ENCODE measurements around the gene NRL.

NRL gene

GRCh38 chr14:24131549-24131966, 16.8 kb upstream of the NRL start:
- TF ChIP-seq, protein P1, sequence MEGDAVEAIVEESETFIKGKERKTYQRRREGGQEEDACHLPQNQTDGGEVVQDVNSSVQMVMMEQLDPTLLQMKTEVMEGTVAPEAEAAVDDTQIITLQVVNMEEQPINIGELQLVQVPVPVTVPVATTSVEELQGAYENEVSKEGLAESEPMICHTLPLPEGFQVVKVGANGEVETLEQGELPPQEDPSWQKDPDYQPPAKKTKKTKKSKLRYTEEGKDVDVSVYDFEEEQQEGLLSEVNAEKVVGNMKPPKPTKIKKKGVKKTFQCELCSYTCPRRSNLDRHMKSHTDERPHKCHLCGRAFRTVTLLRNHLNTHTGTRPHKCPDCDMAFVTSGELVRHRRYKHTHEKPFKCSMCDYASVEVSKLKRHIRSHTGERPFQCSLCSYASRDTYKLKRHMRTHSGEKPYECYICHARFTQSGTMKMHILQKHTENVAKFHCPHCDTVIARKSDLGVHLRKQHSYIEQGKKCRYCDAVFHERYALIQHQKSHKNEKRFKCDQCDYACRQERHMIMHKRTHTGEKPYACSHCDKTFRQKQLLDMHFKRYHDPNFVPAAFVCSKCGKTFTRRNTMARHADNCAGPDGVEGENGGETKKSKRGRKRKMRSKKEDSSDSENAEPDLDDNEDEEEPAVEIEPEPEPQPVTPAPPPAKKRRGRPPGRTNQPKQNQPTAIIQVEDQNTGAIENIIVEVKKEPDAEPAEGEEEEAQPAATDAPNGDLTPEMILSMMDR (IDR thresholded peaks at IDR 0.05; ENCODE audit: low read depth, low read length, missing control alignments) = no peak
- H3K36me3 ChIP-seq (replicated peaks) = no peaks in the 10 kb centered on the region
- H3K27ac ChIP-seq = no peak overlapping the region
- no peak for DNase-seq
- H3K27me3 ChIP-seq (replicated peaks) = no peaks in the 10 kb centered on the region
- in situ Hi-C loops (cut with HindIII; ENCODE audit: low pct_ligation_motif_present, low sequenced_read_pairs) = no loop called here
- H3K4me3 ChIP-seq (ENCODE audit: low read depth, low read length) = no peak overlapping the region

DNA sequence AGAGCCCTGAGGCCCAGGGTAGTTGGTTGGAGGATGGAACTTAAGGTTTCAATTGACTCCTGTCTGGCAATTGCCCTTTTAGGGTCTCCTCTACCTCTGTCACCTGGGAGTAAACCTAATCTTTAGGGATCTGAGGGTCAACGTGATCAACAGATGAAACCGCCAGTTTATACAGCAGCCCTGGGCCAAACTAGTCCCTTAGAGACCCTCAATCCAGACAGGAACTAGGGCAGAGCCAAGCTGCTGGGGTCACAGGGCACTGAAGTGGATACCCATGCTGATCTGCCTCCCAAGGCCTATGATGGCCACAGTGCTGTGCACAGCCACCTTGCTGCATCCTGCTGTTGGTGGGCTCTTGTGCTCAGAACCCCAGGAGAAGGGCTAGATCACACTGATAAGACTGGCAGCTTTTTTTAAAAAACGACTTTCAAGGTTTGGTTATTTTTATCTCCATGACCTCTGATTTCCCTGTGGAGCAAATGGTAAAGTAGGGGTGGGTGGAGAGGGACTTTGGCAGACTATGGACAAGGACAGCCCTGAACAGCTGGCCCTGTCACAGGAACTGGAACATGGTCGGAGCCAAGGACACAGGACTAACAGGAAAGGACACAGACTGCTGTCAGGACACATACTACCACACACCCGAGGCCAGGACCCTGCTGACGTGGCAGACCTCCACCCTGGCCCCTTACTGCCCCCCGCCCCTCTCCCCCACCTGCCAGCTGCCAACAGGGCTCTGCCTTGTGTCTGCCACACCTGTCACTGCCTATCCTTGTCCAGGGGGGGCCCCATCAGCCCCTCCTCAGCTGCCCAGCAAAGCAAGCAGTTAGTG, 16.2 kb upstream of the NRL start:
- in situ Hi-C loops (cut with HindIII; ENCODE audit: low pct_ligation_motif_present, low sequenced_read_pairs) = no loop called here
- DNase-seq = no peak
- Histone ChIP-seq H3K4me3 (ENCODE audit: low read depth, low read length) (no peak overlapping the region), H3K27me3 (replicated peaks) (no peaks in the 10 kb centered on the region), H3K36me3 (replicated peaks) (no peaks in the 10 kb centered on the region), H3K27ac (no peak overlapping the region)
- TF ChIP-seq, protein P1 (IDR thresholded peaks at IDR 0.05; ENCODE audit: low read depth, low read length, missing control alignments) = no peak

DNA sequence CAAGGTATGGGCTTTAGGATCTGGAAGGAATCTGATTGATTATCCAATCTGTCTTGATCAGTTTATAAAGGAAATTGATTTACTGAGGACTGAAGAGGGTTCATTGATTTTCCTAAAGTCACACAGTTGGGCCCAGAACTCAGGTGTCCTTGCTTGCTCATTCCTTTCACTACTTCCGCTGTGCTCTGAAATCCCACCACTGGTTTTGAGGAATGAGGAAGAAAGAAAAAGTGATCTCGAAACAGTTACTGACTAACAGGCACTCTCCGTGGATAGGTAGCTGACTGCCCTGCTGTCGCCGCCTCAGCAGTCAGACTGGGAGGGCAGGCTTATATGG, 15.6 kb upstream of the NRL start, which contains the start of gene FITM1:
FITM1 (plus strand) TSS at position 280 of the 337 bp plus-strand sequence. CDS start 905 bp downstream, outside the sequence.
- no peaks in the 10 kb centered on the region for H3K27me3 ChIP-seq (replicated peaks)
- H3K36me3 ChIP-seq (replicated peaks) = no peaks in the 10 kb centered on the region
- H3K27ac ChIP-seq = no peak within 1 kb of the TSS
- no peak within 1 kb of the TSS for H3K4me3 ChIP-seq (ENCODE audit: low read depth, low read length)
- in situ Hi-C loops (cut with HindIII; ENCODE audit: low pct_ligation_motif_present, low sequenced_read_pairs) = no loop called here
- DNase-seq = no peak
- TF ChIP-seq, protein P1 (IDR thresholded peaks at IDR 0.05; ENCODE audit: low read depth, low read length, missing control alignments) = no peak

DNA sequence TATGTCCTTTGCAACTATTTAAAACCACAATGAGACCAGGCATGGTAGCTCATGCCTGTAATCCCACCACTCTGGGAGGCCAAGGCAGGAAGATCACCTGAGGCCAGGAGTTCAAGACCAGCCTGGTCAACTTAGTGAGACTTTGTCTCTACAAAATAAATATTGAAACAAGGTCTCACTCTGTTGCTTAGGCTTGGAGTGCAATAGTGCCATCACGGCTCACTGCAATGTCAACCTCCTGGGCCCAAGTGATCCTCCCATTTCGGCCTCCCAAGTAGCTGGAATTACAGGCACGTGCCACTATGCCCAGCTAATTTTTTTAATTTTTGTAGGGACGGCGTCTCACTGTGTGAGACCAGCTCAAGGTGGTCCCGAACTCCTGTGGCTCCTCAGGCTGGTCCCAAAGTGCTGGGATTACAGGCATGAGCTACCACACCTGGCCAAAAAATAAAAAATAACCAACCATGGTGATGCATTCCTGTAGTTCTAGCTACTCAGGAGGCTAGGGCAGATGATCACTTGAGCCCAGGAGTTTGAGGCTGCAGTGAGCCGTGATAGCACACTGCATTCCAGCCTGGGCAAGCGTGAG, 14.8 kb upstream of the NRL start:
- Histone ChIP-seq H3K4me3 (ENCODE audit: low read depth, low read length) (no peak overlapping the region), H3K36me3 (replicated peaks) (no peaks in the 10 kb centered on the region), H3K27me3 (replicated peaks) (no peaks in the 10 kb centered on the region), H3K27ac (no peak overlapping the region)
- in situ Hi-C loops (cut with HindIII; ENCODE audit: low pct_ligation_motif_present, low sequenced_read_pairs) = no loop called here
- no peak for DNase-seq
- TF ChIP-seq, protein P1 (IDR thresholded peaks at IDR 0.05; ENCODE audit: low read depth, low read length, missing control alignments) = no peak

DNA sequence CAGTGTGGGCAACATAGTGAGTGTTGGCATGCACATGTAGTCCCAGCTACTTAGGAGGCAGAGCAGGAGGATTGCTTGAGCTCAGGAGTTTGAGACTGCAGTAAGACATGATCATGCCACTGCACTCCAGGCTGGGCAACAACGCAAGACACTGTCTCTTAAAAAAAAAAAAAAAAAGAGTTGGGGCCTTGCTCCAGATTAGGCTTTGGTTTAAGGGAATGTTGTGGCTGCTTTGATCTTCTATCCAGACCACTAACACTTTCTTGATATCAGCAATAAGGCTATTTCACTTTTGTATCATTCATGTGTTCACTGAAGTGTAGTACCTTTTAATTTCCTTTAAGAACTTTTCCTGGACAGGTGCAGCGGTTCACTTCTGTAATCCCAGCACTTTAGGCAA, 12.9 kb upstream of the NRL start:
- in situ Hi-C loops (cut with HindIII; ENCODE audit: low pct_ligation_motif_present, low sequenced_read_pairs) = no loop called here
- no peaks in the 10 kb centered on the region for H3K27me3 ChIP-seq (replicated peaks)
- TF ChIP-seq, protein P1 (IDR thresholded peaks at IDR 0.05; ENCODE audit: low read depth, low read length, missing control alignments) = no peak
- H3K4me3 ChIP-seq (ENCODE audit: low read depth, low read length) = no peak overlapping the region
- H3K27ac ChIP-seq = no peak overlapping the region
- H3K36me3 ChIP-seq (replicated peaks) = peaks cover 4% of the 10 kb centered on the region
- DNase-seq = no peak

All from brain microvascular endothelial cell (primary cell).